Activated T-helper 1 cell treated with anti-CD3 and anti-CD28 coated beads, Interleukin-12 subunit alpha, Interleukin-12 subunit beta, Interleukin-2, Interleukin-4 antibody, amounts not matched to agents 30 ng/mL and 10 ng/mL and 1 ng/mL, durations not matched to agents 14 hours and 24 hours and 36 hours (primary cell): ENCODE data around the gene SLC38A10. TPM values are rescaled to one million over a fixed set of nuclear protein-coding genes. Genes with fewer than 3 reads are reported as not detected.

Experiments used
- DNase-seq: peaks from one replicate; pipeline ENCODE4 v3.0.0; 2021; ENCODE audit warnings: low spot score
- H3K27ac Mint-ChIP-seq: one replicate; pipeline ENCODE4 v1.8.0; 2021; ENCODE audit warnings: mild to moderate bottlenecking, mixed read lengths
- H3K27me3 Mint-ChIP-seq: one replicate; pipeline ENCODE4 v1.8.0; 2022; ENCODE audit warnings: mild to moderate bottlenecking, moderate library complexity, mixed read lengths; ENCODE audit not compliant: insufficient read depth
- H3K36me3 Mint-ChIP-seq: one replicate; pipeline ENCODE4 v1.8.0; 2021; ENCODE audit warnings: low read depth, mixed read lengths
- H3K4me1 Mint-ChIP-seq: one replicate; pipeline ENCODE4 v1.8.0; 2021; ENCODE audit warnings: low read depth, mixed read lengths
- H3K4me3 Mint-ChIP-seq: one replicate; pipeline ENCODE4 v1.8.0; 2021; ENCODE audit warnings: mild to moderate bottlenecking, moderate library complexity, mixed read lengths
- H3K9me3 Mint-ChIP-seq: one replicate; pipeline ENCODE4 v1.8.0; 2021; ENCODE audit warnings: mixed read lengths
- intact Hi-C: fragments of 100-400 bp; cut with micrococcal nuclease; formaldehyde crosslinking; loops from one replicate; pipeline ENCODE4 v1.15.1; 2024
- total RNA-seq: library from RNA; stranded (reverse); gene quantifications from 2 replicates; pipeline ENCODE4 v1.2.3, GENCODE V29; 2022

The SLC38A10 gene
- total RNA-seq, 1 donor from 2014 or later: 99.7 TPM

- intact Hi-C loops: no loop called here
- no peak for DNase-seq
- H3K36me3 Mint-ChIP-seq: no peaks in the 10 kb centered on the region
Measured at GRCh38 chr17:81334987-81335772, 40.1 kb upstream of the SLC38A10 start.

GRCh38 chr17:81334391-81334901, 39.3 kb upstream of the SLC38A10 start:
- intact Hi-C loops: no loop called here
- H3K4me1 Mint-ChIP-seq: no peaks in the 10 kb centered on the region
- no peaks in the 10 kb centered on the region for H3K36me3 Mint-ChIP-seq
- no peaks in the 10 kb centered on the region for H3K9me3 Mint-ChIP-seq
- H3K27ac Mint-ChIP-seq: no peak overlapping the region
- H3K4me3 Mint-ChIP-seq: no peak overlapping the region
- peaks cover 14% of the 10 kb centered on the region for H3K27me3 Mint-ChIP-seq
- DNase-seq: no peak

More at GRCh38 chr17:81334987-81335772, 40.1 kb upstream of the SLC38A10 start:
- H3K9me3 Mint-ChIP-seq: no peaks in the 10 kb centered on the region
- no peak overlapping the region for H3K4me3 Mint-ChIP-seq
- H3K27me3 Mint-ChIP-seq: peaks cover 14% of the 10 kb centered on the region
- H3K4me1 Mint-ChIP-seq: no peaks in the 10 kb centered on the region
- no peak overlapping the region for H3K27ac Mint-ChIP-seq

- Mint-ChIP-seq H3K4me1 (no peaks in the 10 kb centered on the region), H3K27ac (no peak overlapping the region), H3K4me3 (no peak overlapping the region), H3K36me3 (no peaks in the 10 kb centered on the region), H3K9me3 (no peaks in the 10 kb centered on the region), H3K27me3 (peaks cover 8% of the 10 kb centered on the region)
- intact Hi-C loops: no loop called here
- no peak for DNase-seq
Measured at GRCh38 chr17:81333616-81334368, 38.7 kb upstream of the SLC38A10 start.

GRCh38 chr17:81332914-81333528, 37.9 kb upstream of the SLC38A10 start:
- H3K36me3 Mint-ChIP-seq: no peaks in the 10 kb centered on the region
- peaks cover 7% of the 10 kb centered on the region for H3K27me3 Mint-ChIP-seq
- no peaks in the 10 kb centered on the region for H3K9me3 Mint-ChIP-seq

GRCh38 chr17:81332118-81332834, 37.2 kb upstream of the SLC38A10 start:
- Mint-ChIP-seq H3K4me1 (no peaks in the 10 kb centered on the region), H3K27ac (no peak overlapping the region), H3K27me3 (peaks cover 5% of the 10 kb centered on the region), H3K36me3 (no peaks in the 10 kb centered on the region), H3K4me3 (no peak overlapping the region), H3K9me3 (no peaks in the 10 kb centered on the region)
- no peak for DNase-seq
- intact Hi-C loops: no loop called here

More at GRCh38 chr17:81332914-81333528, 37.9 kb upstream of the SLC38A10 start:
- intact Hi-C loops: no loop called here
- Mint-ChIP-seq H3K4me3 (no peak overlapping the region), H3K27ac (no peak overlapping the region), H3K4me1 (no peaks in the 10 kb centered on the region)
- no peak for DNase-seq

- DNase-seq: no peak
- no peak overlapping the region for H3K27ac Mint-ChIP-seq
- H3K9me3 Mint-ChIP-seq: no peaks in the 10 kb centered on the region
- H3K27me3 Mint-ChIP-seq: peaks cover 5% of the 10 kb centered on the region
- no peak overlapping the region for H3K4me3 Mint-ChIP-seq
- intact Hi-C loops: no loop called here
- H3K36me3 Mint-ChIP-seq: no peaks in the 10 kb centered on the region
- no peaks in the 10 kb centered on the region for H3K4me1 Mint-ChIP-seq
Measured at GRCh38 chr17:81331527-81332043, 36.5 kb upstream of the SLC38A10 start.

- intact Hi-C loops: no loop called here
- DNase-seq: no peak
- no peak overlapping the region for H3K27ac Mint-ChIP-seq
- H3K36me3 Mint-ChIP-seq: no peaks in the 10 kb centered on the region
- no peaks in the 10 kb centered on the region for H3K9me3 Mint-ChIP-seq
- H3K4me1 Mint-ChIP-seq: no peaks in the 10 kb centered on the region
- no peak overlapping the region for H3K4me3 Mint-ChIP-seq
- peaks cover 3% of the 10 kb centered on the region for H3K27me3 Mint-ChIP-seq
Measured at GRCh38 chr17:81330884-81331245, 35.8 kb upstream of the SLC38A10 start.

GRCh38 chr17:81329927-81330883, 35.1 kb upstream of the SLC38A10 start:
- no peak overlapping the region for H3K27ac Mint-ChIP-seq
- H3K4me1 Mint-ChIP-seq: no peaks in the 10 kb centered on the region
- DNase-seq: no peak
- H3K4me3 Mint-ChIP-seq: no peak overlapping the region
- intact Hi-C loops: no loop called here
- H3K36me3 Mint-ChIP-seq: no peaks in the 10 kb centered on the region
- no peaks in the 10 kb centered on the region for H3K9me3 Mint-ChIP-seq
- H3K27me3 Mint-ChIP-seq: peaks cover 3% of the 10 kb centered on the region

GRCh38 chr17:81328978-81329926, 34.1 kb upstream of the SLC38A10 start:
- DNase-seq: no peak
- Mint-ChIP-seq H3K9me3 (no peaks in the 10 kb centered on the region), H3K27me3 (peaks cover 3% of the 10 kb centered on the region), H3K4me3 (no peak overlapping the region), H3K36me3 (no peaks in the 10 kb centered on the region), H3K4me1 (no peaks in the 10 kb centered on the region), H3K27ac (no peak overlapping the region)
- intact Hi-C loops: no loop called here

GRCh38 chr17:81328489-81328888, 33.4 kb upstream of the SLC38A10 start:
- intact Hi-C loops: no loop called here

More at GRCh38 chr17:81328489-81328888, 33.4 kb upstream of the SLC38A10 start:
- Mint-ChIP-seq H3K27ac (no peak overlapping the region), H3K36me3 (no peaks in the 10 kb centered on the region), H3K27me3 (peaks cover 3% of the 10 kb centered on the region), H3K4me3 (no peak overlapping the region), H3K9me3 (no peaks in the 10 kb centered on the region), H3K4me1 (no peaks in the 10 kb centered on the region)
- no peak for DNase-seq
